NCI-H526 (cell line): ENCODE results near the gene TMEM225B.
"Not testable (repeated sequence)": the region's sequence is repeated elsewhere in the genome, so short reads cannot be mapped to it uniquely, and the experiment has no call there.

Experiments
- DNase-seq, 2 experiments: peaks; one replicate each; lab custom pipeline; 2025; lab: John Stamatoyannopoulos, UW

TMEM225B gene

GRCh38 chr7:99623091-99623693 lies 25.1 kb downstream of the TMEM225B start:
- no peak for DNase-seq

- no peak for DNase-seq
Observed at GRCh38 chr7:99623702-99624447, 25.8 kb downstream of the TMEM225B start.

- no peak for DNase-seq
Observed at GRCh38 chr7:99624484-99624883, 26.4 kb downstream of the TMEM225B start.

GRCh38 chr7:99625321-99625720 lies 27.3 kb downstream of the TMEM225B start:
- DNase-seq: no peak

- no peak for DNase-seq
Observed at GRCh38 chr7:99625961-99626360, 27.9 kb downstream of the TMEM225B start.

GRCh38 chr7:99626661-99627060 lies 28.6 kb downstream of the TMEM225B start:
- no peak for DNase-seq

- no peak for DNase-seq
Observed at GRCh38 chr7:99627513-99627912, 29.4 kb downstream of the TMEM225B start.

GRCh38 chr7:99628471-99629465 lies 30.7 kb downstream of the TMEM225B start:
- DNase-seq: no peak

GRCh38 chr7:99629643-99630042 lies 31.6 kb downstream of the TMEM225B start:
- no peak for DNase-seq

GRCh38 chr7:99631295-99632109 lies 33.4 kb downstream of the TMEM225B start:
- DNase-seq: peak; percentile 43 to 78

- not testable (repeated sequence) for DNase-seq
Observed at GRCh38 chr7:99637414-99637813, 39.3 kb downstream of the TMEM225B start.

- DNase-seq: no peak
Observed at GRCh38 chr7:99638731-99639130, 40.7 kb downstream of the TMEM225B start.

GRCh38 chr7:99639267-99639666 lies 41.2 kb downstream of the TMEM225B start:
- no peak for DNase-seq

- DNase-seq: no peak
Observed at GRCh38 chr7:99642027-99642426, 44.0 kb downstream of the TMEM225B start.

- no peak for DNase-seq
Observed at GRCh38 chr7:99643464-99643863, 45.4 kb downstream of the TMEM225B start.

GRCh38 chr7:99644431-99644830 lies 46.4 kb downstream of the TMEM225B start:
- no peak for DNase-seq

GRCh38 chr7:99645590-99645989 lies 47.5 kb downstream of the TMEM225B start:
- DNase-seq: no peak

GRCh38 chr7:99648843-99649242 lies 50.8 kb downstream of the TMEM225B start:
- no peak for DNase-seq

GRCh38 chr7:99651290-99651689 lies 53.2 kb downstream of the TMEM225B start:
- no peak for DNase-seq

GRCh38 chr7:99652671-99653070 lies 54.6 kb downstream of the TMEM225B start:
- no peak for DNase-seq

GRCh38 chr7:99653269-99653668 lies 55.2 kb downstream of the TMEM225B start:
- DNase-seq: not testable (repeated sequence)

GRCh38 chr7:99653754-99654153 lies 55.7 kb downstream of the TMEM225B start:
- DNase-seq: no peak
